Osteoblast (primary cell): ENCODE data around the gene LIMS4. TPM values are rescaled to one million over a fixed set of nuclear protein-coding genes. Genes with fewer than 3 reads are reported as not detected.
"Not testable (repeated sequence)": the region's sequence is repeated elsewhere in the genome, so short reads cannot be mapped to it uniquely, and the experiment has no call there.

Experiments used
- DNase-seq: peaks from one replicate; pipeline ENCODE4 v3.0.0; 2011; ENCODE audit warnings: low spot score, mixed read lengths; ENCODE audit not compliant: insufficient read length; ENCODE audit errors: missing footprints
- H2AFZ ChIP-seq: 2 replicates; pipeline ENCODE4 v1.6.0; 2011; ENCODE audit warnings: mild to moderate bottlenecking, low read length
- H3K27ac ChIP-seq: 2 replicates; pipeline ENCODE4 v1.5.1; 2011; ENCODE audit warnings: mild to moderate bottlenecking, low read depth, low read length, moderate library complexity
- H3K27me3 ChIP-seq: 2 replicates; pipeline ENCODE4 v1.6.0; 2012; ENCODE audit warnings: mild to moderate bottlenecking, control low read depth, inconsistent platforms, low read length, moderate library complexity; ENCODE audit not compliant: insufficient read depth
- H3K36me3 ChIP-seq: 2 replicates; pipeline ENCODE4 v1.5.1; 2011; ENCODE audit warnings: mild to moderate bottlenecking, low read length, control low read depth, moderate library complexity; ENCODE audit not compliant: insufficient read depth
- H3K4me1 ChIP-seq: 2 replicates; pipeline ENCODE4 v1.5.1; 2011; ENCODE audit warnings: mild to moderate bottlenecking, low read length, control low read depth, moderate library complexity; ENCODE audit not compliant: insufficient read depth
- H3K4me2 ChIP-seq: 2 replicates; pipeline ENCODE4 v1.6.0; 2011; ENCODE audit warnings: mild to moderate bottlenecking, low read length; ENCODE audit not compliant: insufficient read depth
- H3K4me3 ChIP-seq: fragments of 200-600 bp; sonication (generic); 3 replicates; pipeline ENCODE4 v1.5.1; 2012; ENCODE audit warnings: mild to moderate bottlenecking, low read length, inconsistent platforms; ENCODE audit not compliant: insufficient read depth
- H3K79me2 ChIP-seq: 2 replicates; pipeline ENCODE4 v1.6.0; 2012; ENCODE audit warnings: mild to moderate bottlenecking, low read length, control low read depth, inconsistent platforms; ENCODE audit not compliant: insufficient read depth
- H3K9me3 ChIP-seq: 2 replicates; pipeline ENCODE4 v1.5.1; 2011; ENCODE audit warnings: low read depth, low read length, control low read depth
- H4K20me1 ChIP-seq: 2 replicates; pipeline ENCODE4 v1.6.0; 2012; ENCODE audit warnings: mild to moderate bottlenecking, low read length, control low read depth; ENCODE audit not compliant: insufficient read depth
- total RNA-seq: library from RNA; depleted of rRNA; stranded (reverse); fragments of >200 nt; gene quantifications from 2 replicates; pipeline ENCODE4 v1.2.3, GENCODE V29; 2012

LIMS4 gene
- total RNA-seq, 1 donor: 6.9 TPM

DNA sequence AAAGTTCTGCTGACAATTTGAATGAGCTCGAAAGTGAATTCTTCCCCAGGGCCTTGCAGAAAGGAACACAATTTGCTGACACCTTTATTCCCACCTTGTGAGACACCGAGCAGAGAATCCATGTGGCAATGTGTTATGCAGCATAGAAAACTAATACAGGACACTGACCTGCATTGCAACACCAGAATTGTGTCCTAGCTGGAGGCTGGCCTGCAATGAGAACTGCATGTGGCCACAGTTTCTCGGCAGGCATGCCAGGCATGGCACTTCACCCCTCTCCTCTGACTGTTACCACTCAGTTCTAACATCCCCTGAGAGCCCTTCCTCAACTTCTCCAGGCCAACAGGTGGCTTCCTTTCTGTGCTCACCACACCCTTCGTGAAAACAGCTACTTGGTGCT, 46.9 kb downstream of the LIMS4 start:
- not testable (repeated sequence) for H3K27ac ChIP-seq, H3K9me3 ChIP-seq, H3K79me2 ChIP-seq, DNase-seq, H3K36me3 ChIP-seq, H3K4me3 ChIP-seq, H3K27me3 ChIP-seq, H4K20me1 ChIP-seq, H3K4me1 ChIP-seq, H3K4me2 ChIP-seq, H2AFZ ChIP-seq

DNA sequence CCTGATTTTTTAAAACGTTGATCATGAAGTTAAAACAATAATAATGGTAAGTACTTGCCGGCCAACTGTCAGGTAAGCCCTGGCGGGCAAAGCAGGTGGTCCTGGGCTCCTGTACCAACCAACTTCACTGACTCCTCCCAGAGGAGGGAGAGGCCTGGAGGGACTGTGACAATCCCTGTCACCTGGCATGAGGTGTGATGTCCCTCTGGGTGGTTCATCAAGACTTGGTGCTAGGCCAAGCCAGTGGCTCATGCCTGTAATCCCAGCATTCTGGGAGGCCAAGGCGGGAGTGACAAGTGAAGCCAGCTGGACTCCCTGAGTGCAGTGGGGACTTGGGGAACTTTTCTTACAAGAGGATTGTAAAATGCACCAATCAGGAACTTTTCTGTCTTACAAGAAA, 48.2 kb downstream of the LIMS4 start:
- H3K9me3 ChIP-seq, H3K79me2 ChIP-seq, H3K4me3 ChIP-seq, H3K4me1 ChIP-seq, H3K4me2 ChIP-seq, H2AFZ ChIP-seq, H4K20me1 ChIP-seq, DNase-seq, H3K27ac ChIP-seq, H3K27me3 ChIP-seq, H3K36me3 ChIP-seq: not testable (repeated sequence)

DNA sequence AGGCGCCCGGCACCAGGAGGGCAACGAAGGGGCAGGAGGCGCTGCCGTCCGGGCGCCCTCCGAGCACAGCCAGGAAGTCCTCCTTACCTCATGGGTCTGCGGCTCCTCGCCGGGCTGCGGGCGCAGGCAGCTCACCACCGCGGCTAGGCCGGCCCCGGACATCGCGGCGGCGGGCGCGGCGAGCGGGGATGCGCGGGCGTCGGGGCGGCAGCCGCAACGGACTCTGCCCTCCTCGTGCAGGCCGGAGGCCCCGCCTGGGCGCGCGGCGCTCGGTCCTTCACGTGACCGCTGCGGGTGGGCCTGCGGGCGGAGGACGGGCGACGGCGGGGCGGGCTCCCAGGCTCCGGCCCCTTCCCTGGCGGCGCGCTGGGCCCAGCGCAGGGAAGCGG, 49.0 kb downstream of the LIMS4 start:
- not testable (repeated sequence) for H3K27me3 ChIP-seq, H3K9me3 ChIP-seq, H4K20me1 ChIP-seq, H3K27ac ChIP-seq, H3K4me2 ChIP-seq, H3K4me3 ChIP-seq, DNase-seq, H3K79me2 ChIP-seq, H3K36me3 ChIP-seq, H2AFZ ChIP-seq, H3K4me1 ChIP-seq

DNA sequence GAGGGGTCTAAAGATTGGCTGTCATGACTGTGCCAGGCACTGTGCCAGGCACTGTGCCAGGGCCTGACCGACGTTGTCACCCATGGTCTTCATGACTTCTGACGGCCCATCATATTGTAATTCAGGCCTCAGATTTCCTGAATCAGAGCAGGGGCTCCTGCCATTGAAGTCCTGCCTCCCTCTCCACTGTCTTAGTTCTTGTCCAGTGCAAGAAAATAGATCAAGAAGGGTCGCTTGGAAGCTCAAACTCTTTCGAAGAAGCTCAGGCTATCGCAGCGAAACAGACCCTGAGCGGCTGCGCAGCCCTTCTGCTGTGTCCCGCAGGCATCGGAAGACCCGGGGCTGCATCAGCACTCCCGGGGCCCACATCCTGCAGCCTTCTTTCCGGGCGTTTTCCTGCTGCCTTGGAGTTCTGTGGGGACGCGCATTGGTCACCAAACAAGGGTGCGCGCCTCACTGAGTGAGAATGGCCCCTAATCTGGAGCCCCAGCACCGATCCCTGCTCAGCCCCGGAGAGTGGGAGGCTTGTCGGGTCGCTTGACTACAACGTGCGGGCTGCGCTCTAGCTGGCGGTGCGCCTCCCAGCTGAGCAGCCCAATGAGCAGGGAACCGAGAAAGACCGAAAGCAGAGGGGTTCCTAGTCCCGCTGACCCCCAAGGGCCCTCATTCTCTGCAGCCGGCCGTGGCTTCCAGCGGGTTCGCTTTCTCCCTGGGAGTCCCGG, 49.6 kb downstream of the LIMS4 start:
- H3K4me1 ChIP-seq, H3K36me3 ChIP-seq, H3K4me3 ChIP-seq, H4K20me1 ChIP-seq, H3K9me3 ChIP-seq, DNase-seq, H3K79me2 ChIP-seq, H3K27ac ChIP-seq, H2AFZ ChIP-seq, H3K27me3 ChIP-seq, H3K4me2 ChIP-seq: not testable (repeated sequence)

DNA sequence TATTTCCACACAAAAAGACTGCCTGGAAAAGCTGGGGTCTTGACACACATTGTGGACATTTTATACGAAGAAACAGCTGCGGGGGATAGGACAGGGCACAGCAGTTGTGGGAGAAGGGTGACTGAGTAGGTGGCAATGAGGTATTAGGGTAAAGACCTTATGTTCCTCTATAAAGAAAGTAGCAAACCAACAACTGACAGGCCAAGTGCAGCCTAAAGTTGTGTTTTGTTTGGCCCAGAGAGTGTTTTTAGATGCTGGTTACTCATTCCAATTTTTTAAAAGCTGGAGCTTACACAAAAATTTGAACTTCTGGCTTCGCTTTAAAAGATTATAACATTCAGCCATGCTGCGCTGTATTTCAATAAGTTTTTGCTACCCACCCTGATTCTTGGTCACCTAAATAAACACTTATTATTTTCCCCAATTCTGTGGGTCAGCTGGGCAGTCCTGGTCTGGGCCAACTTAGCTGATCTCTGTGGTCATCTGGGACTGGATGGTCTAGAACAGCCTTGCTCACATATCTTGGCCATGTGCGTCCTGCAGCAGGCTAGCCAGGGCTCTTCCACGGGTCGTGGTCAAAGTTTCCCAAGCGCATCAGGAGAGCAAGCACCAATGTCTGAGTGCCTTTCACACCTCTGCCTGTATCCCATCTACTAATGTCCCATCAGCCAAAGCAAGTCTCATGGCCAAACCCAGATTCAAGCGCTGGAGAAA, 51.8 kb downstream of the LIMS4 start:
- H3K36me3 ChIP-seq, H3K4me3 ChIP-seq: not testable (repeated sequence)

DNA sequence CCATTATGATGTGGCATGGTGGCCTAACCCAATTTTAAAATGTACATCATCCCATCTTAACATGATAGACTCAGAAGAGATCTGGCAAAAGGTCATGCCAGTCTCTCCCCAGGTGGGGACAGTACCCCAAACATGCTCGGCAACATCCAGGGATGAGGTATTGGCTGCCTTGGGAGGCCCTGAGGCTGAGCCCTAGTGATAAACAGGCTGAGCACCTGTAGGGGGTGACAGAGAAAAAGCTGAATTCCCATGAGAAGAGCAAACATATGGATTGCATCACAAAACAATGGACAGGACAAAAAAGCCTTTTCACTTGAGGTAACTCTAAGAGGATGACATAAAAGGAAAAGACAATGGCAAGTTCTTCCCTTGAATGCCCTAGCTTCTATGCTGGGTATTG, 65.5 kb downstream of the LIMS4 start:
- not testable (repeated sequence) for H3K4me3 ChIP-seq, H3K36me3 ChIP-seq, H2AFZ ChIP-seq, H3K4me2 ChIP-seq, DNase-seq, H3K27ac ChIP-seq, H4K20me1 ChIP-seq, H3K9me3 ChIP-seq, H3K4me1 ChIP-seq, H3K79me2 ChIP-seq, H3K27me3 ChIP-seq

More for the DNA sequence above, 51.8 kb downstream of the LIMS4 start:
- H2AFZ ChIP-seq, H3K27me3 ChIP-seq, DNase-seq, H4K20me1 ChIP-seq, H3K79me2 ChIP-seq, H3K4me1 ChIP-seq, H3K9me3 ChIP-seq, H3K4me2 ChIP-seq, H3K27ac ChIP-seq: not testable (repeated sequence)

DNA sequence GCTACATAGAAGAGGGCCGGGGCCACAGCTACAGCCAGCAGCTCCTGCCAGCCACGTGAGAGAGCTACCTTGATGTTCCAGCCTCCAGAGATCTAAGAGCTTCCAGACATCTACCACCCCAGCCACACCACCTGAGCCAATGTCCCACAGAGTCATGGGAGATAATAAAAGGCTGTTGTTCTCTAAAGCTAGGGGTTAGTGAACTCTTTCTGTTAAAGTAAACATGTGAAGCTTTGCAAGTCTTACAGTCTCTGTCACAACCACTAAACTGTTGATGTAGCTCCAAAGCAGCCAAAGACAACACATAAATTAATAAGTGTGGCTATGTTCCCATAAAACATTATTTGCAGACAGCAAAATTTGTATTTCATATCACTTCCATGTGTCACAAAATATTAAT, 67.6 kb downstream of the LIMS4 start:
- H3K4me2 ChIP-seq, H3K27me3 ChIP-seq, H3K79me2 ChIP-seq, H3K27ac ChIP-seq, H3K4me1 ChIP-seq, H4K20me1 ChIP-seq, H3K36me3 ChIP-seq, H3K9me3 ChIP-seq, DNase-seq, H2AFZ ChIP-seq, H3K4me3 ChIP-seq: not testable (repeated sequence)

DNA sequence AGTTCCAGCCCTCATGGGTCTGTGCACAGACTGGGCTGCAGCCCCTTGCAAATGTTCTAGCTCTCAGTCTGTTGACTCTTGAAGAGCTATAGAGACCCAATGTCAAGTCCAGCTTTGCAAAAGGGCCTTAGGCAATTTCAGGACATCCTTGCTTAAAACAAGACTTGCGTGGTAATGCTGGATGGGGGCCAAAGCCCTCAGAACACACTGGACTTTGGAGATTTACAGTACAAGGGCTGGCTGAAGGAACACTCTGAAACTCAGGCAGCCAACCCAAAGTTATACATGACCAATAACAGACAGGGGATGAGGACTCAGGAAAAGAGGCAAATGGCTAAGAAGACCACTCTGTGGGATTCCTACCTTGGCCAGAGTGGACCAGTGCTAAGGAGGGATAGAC, 68.4 kb downstream of the LIMS4 start:
- H3K4me2 ChIP-seq, H3K4me1 ChIP-seq, H3K4me3 ChIP-seq, H4K20me1 ChIP-seq, H3K36me3 ChIP-seq, H3K27ac ChIP-seq, H2AFZ ChIP-seq, DNase-seq, H3K9me3 ChIP-seq, H3K79me2 ChIP-seq, H3K27me3 ChIP-seq: not testable (repeated sequence)

DNA sequence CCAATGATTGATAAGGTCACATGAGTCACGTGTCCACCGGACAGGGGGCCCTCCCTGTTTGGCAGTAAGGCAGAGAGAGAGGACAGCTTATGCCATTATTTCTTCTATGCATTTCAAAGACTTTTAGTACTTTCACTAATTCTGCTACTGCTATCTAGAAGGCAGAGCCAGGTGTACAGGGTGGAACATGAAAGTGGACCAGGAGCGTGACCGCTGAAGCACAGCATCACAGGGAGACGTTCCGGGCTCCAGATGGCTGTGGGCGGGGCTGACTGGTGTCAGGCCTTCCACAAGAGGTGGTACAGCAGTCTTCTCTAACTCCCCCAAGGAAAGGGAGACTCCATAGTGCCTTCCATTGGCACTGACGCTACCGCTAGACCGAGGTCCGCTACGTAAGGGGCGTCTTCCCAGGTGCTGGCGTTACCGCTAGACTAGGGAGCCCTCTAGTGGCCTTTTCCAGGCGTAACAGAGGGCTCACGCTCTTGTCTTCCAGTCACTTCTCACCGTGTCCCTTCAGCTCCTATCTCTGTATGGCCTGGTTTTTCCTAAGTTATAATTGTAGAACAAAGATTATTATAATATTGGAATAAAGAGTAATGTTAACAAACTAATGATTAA, 71.5 kb downstream of the LIMS4 start:
- H3K4me2 ChIP-seq, H3K27ac ChIP-seq, H3K79me2 ChIP-seq, H3K9me3 ChIP-seq, DNase-seq, H3K4me3 ChIP-seq, H4K20me1 ChIP-seq, H3K4me1 ChIP-seq, H3K27me3 ChIP-seq, H3K36me3 ChIP-seq, H2AFZ ChIP-seq: not testable (repeated sequence)
